HEK293 (cell line): Measurements from ENCODE around the gene PAX2.

Experiments used
- BCL11B ChIP-seq: fragments of 450-650 bp; formaldehyde crosslinking; IDR thresholded peaks from 2 replicates; pipeline ENCODE4 v1.5.1; 2016; ENCODE audit warnings: low read depth, missing biosample characterization, missing genetic modification characterization
- KLF10 ChIP-seq: fragments of 450-650 bp; IDR thresholded peaks from 2 replicates; pipeline ENCODE4 v1.5.1; 2018; ENCODE audit warnings: missing biosample characterization, mild to moderate bottlenecking, missing genetic modification characterization
- PRDM1 ChIP-seq: fragments of 450-650 bp; formaldehyde crosslinking; IDR thresholded peaks from 2 replicates; pipeline ENCODE4; 2016; ENCODE audit warnings: missing biosample characterization, missing genetic modification characterization
- SP7 ChIP-seq: fragments of 450-650 bp; formaldehyde crosslinking; IDR thresholded peaks from 2 replicates; pipeline ENCODE4 v1.5.1; 2016; ENCODE audit warnings: missing biosample characterization, missing genetic modification characterization
- ZEB2 ChIP-seq: fragments of 450-650 bp; formaldehyde crosslinking; IDR thresholded peaks from 2 replicates; pipeline ENCODE4 v1.5.1; 2016; ENCODE audit warnings: missing biosample characterization, missing genetic modification characterization
- ZFHX2 ChIP-seq: fragments of 450-650 bp; formaldehyde crosslinking; conservative IDR thresholded peaks from 2 replicates; pipeline ENCODE4 v1.5.1; 2016; ENCODE audit warnings: missing biosample characterization, missing genetic modification characterization
- ZFP37 ChIP-seq: fragments of 450-650 bp; formaldehyde crosslinking; IDR thresholded peaks from 2 replicates; pipeline ENCODE4 v1.5.1; 2016; ENCODE audit warnings: missing biosample characterization, missing genetic modification characterization
- ZFP69B ChIP-seq: fragments of 450-650 bp; formaldehyde crosslinking; IDR thresholded peaks from 2 replicates; pipeline ENCODE4 v1.5.1; 2016; ENCODE audit warnings: missing biosample characterization, missing genetic modification characterization
- ZNF112 ChIP-seq: fragments of 450-650 bp; formaldehyde crosslinking; IDR thresholded peaks from 2 replicates; pipeline ENCODE4 v1.5.0; 2017; ENCODE audit warnings: missing biosample characterization, missing genetic modification characterization
- ZNF121 ChIP-seq: fragments of 450-650 bp; formaldehyde crosslinking; IDR thresholded peaks from 2 replicates; pipeline ENCODE4 v1.5.1; 2016; ENCODE audit warnings: missing biosample characterization, missing genetic modification characterization
- ZNF146 ChIP-seq: fragments of 450-650 bp; formaldehyde crosslinking; IDR thresholded peaks from 2 replicates; pipeline ENCODE4 v1.5.1; 2016; ENCODE audit warnings: missing biosample characterization, missing genetic modification characterization
- ZNF184 ChIP-seq: fragments of 450-650 bp; IDR thresholded peaks from 2 replicates; pipeline ENCODE4 v1.5.1; 2018; ENCODE audit warnings: missing biosample characterization, mild to moderate bottlenecking, missing genetic modification characterization
- ZNF239 ChIP-seq: fragments of 450-650 bp; formaldehyde crosslinking; IDR thresholded peaks from 2 replicates; pipeline ENCODE4 v1.5.1; 2016; ENCODE audit warnings: missing biosample characterization, missing genetic modification characterization
- ZNF335 ChIP-seq: fragments of 450-650 bp; formaldehyde crosslinking; conservative IDR thresholded peaks from 2 replicates; pipeline ENCODE4 v1.5.1; 2016; ENCODE audit warnings: missing biosample characterization, missing genetic modification characterization
- ZNF366 ChIP-seq: fragments of 450-650 bp; formaldehyde crosslinking; conservative IDR thresholded peaks from 2 replicates; pipeline ENCODE4 v1.5.1; 2016; ENCODE audit warnings: missing biosample characterization, missing genetic modification characterization
- ZNF37A ChIP-seq: fragments of 450-650 bp; IDR thresholded peaks from 2 replicates; pipeline ENCODE4 v1.5.1; 2018; ENCODE audit warnings: missing biosample characterization, missing genetic modification characterization
- ZNF394 ChIP-seq: fragments of 450-650 bp; formaldehyde crosslinking; IDR thresholded peaks from 2 replicates; pipeline ENCODE4 v1.5.1; 2016; ENCODE audit warnings: missing biosample characterization, missing genetic modification characterization, mild to moderate bottlenecking, moderate library complexity, borderline replicate concordance
- ZNF610 ChIP-seq: fragments of 450-650 bp; formaldehyde crosslinking; IDR thresholded peaks from 2 replicates; pipeline ENCODE4 v1.5.1; 2016; ENCODE audit warnings: missing biosample characterization, missing genetic modification characterization, borderline replicate concordance
- ZNF626 ChIP-seq: fragments of 450-650 bp; sonication (Bioruptor Pico); formaldehyde crosslinking; IDR thresholded peaks from 2 replicates; pipeline ENCODE4 v1.5.1; 2018; ENCODE audit warnings: missing biosample characterization, missing genetic modification characterization, inconsistent platforms
- ZNF629 ChIP-seq: fragments of 450-650 bp; formaldehyde crosslinking; IDR thresholded peaks from 2 replicates; pipeline ENCODE4 v1.5.1; 2017; ENCODE audit warnings: missing biosample characterization, missing genetic modification characterization
- ZNF677 ChIP-seq: fragments of 450-650 bp; IDR thresholded peaks from 2 replicates; pipeline ENCODE4 v1.5.0; 2018; ENCODE audit warnings: missing biosample characterization, mild to moderate bottlenecking, missing genetic modification characterization, moderate library complexity
- ZNF830 ChIP-seq: fragments of 450-650 bp; IDR thresholded peaks from 2 replicates; pipeline ENCODE4 v1.5.0; 2018; ENCODE audit warnings: missing biosample characterization, missing genetic modification characterization, low read depth, mild to moderate bottlenecking, moderate library complexity
- TF ChIP-seq, protein P1 (sequence below): fragments of 450-650 bp; IDR thresholded peaks from 2 replicates; pipeline ENCODE4 v1.5.1; 2018; ENCODE audit warnings: missing biosample characterization, mild to moderate bottlenecking, missing genetic modification characterization
- TF ChIP-seq, protein P2 (sequence below): fragments of 450-650 bp; formaldehyde crosslinking; IDR thresholded peaks from 2 replicates; pipeline ENCODE4 v1.5.1; 2016; ENCODE audit warnings: missing biosample characterization, missing genetic modification characterization, borderline replicate concordance
- TF ChIP-seq, protein P3 (sequence below): fragments of 450-650 bp; formaldehyde crosslinking; IDR thresholded peaks from 2 replicates; pipeline ENCODE4 v1.5.1; 2016; ENCODE audit warnings: missing biosample characterization, missing genetic modification characterization
- TF ChIP-seq, protein P4 (sequence below): fragments of 450-650 bp; formaldehyde crosslinking; IDR thresholded peaks from 2 replicates; pipeline ENCODE4 v1.5.1; 2016; ENCODE audit warnings: missing biosample characterization, missing genetic modification characterization

Gene PAX2

DNA sequence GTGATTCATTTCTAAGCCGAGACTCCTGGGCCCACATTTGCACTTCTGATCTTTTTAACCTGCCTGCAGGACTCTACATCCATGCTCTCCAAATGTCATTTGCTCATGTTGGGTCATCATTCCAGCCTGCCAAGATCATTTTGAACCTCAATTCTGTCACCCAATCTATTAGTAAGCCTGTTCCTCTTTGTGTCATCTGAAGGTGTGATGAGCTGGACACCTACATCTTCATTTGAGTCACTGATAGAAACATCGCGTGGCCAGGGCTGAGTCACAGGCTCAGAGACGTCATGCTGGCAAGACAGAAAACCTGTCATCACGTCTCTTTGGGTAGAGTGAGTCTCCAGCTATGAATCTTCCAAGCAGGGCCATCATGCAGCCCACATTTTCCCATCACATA lies 102.1 kb downstream of the PAX2 start (continued):
- TF ChIP-seq ZNF830 (tag by site-specific recombination) (no peak), ZNF629 (tag by site-specific recombination) (peak; percentile 93), ZNF184 (tag by site-specific recombination) (0 out of 2 replicates have a peak, but pooled peaks have one; percentile 55), ZFP69B (tag by site-specific recombination) (peak; percentile 37; the same call in 1 of the 2 replicates), ZNF112 (tag by site-specific recombination) (no peak), ZNF239 (no peak), ZNF37A (tag by site-specific recombination) (no peak), ZNF677 (tag by site-specific recombination) (no peak), ZFHX2 (peak; percentile 37; the same call in 1 of the 2 replicates), ZEB2 (tag by site-specific recombination) (peak; percentile 35; the same call in 1 of the 2 replicates), ZNF146 (tag by site-specific recombination) (no peak), KLF10 (no peak), ZNF394 (tag by site-specific recombination) (no peak), ZNF335 (tag by site-specific recombination) (peak; percentile 50), ZNF121 (tag by site-specific recombination) (no peak), ZFP37 (0 out of 2 replicates have a peak, but pooled peaks have one; percentile 59), SP7 (tag by site-specific recombination) (peak; percentile 69), ZNF366 (peak; percentile 65), ZNF610 (tag by site-specific recombination) (no peak), BCL11B (tag by site-specific recombination) (no peak), ZNF626 (tag by site-specific recombination) (no peak), PRDM1 (tag by site-specific recombination) (no peak)
- TF ChIP-seq, protein P1, sequence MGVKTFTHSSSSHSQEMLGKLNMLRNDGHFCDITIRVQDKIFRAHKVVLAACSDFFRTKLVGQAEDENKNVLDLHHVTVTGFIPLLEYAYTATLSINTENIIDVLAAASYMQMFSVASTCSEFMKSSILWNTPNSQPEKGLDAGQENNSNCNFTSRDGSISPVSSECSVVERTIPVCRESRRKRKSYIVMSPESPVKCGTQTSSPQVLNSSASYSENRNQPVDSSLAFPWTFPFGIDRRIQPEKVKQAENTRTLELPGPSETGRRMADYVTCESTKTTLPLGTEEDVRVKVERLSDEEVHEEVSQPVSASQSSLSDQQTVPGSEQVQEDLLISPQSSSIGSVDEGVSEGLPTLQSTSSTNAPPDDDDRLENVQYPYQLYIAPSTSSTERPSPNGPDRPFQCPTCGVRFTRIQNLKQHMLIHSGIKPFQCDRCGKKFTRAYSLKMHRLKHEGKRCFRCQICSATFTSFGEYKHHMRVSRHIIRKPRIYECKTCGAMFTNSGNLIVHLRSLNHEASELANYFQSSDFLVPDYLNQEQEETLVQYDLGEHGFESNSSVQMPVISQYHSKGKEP (tag by site-specific recombination) = no peak
- TF ChIP-seq, protein P2, sequence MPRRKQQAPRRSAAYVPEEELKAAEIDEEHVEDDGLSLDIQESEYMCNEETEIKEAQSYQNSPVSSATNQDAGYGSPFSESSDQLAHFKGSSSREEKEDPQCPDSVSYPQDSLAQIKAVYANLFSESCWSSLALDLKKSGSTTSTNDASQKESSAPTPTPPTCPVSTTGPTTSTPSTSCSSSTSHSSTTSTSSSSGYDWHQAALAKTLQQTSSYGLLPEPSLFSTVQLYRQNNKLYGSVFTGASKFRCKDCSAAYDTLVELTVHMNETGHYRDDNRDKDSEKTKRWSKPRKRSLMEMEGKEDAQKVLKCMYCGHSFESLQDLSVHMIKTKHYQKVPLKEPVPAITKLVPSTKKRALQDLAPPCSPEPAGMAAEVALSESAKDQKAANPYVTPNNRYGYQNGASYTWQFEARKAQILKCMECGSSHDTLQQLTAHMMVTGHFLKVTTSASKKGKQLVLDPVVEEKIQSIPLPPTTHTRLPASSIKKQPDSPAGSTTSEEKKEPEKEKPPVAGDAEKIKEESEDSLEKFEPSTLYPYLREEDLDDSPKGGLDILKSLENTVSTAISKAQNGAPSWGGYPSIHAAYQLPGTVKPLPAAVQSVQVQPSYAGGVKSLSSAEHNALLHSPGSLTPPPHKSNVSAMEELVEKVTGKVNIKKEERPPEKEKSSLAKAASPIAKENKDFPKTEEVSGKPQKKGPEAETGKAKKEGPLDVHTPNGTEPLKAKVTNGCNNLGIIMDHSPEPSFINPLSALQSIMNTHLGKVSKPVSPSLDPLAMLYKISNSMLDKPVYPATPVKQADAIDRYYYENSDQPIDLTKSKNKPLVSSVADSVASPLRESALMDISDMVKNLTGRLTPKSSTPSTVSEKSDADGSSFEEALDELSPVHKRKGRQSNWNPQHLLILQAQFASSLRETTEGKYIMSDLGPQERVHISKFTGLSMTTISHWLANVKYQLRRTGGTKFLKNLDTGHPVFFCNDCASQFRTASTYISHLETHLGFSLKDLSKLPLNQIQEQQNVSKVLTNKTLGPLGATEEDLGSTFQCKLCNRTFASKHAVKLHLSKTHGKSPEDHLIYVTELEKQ (tag by site-specific recombination) = 0 out of 2 replicates have a peak, but pooled peaks have one; percentile 63
- TF ChIP-seq, protein P3, sequence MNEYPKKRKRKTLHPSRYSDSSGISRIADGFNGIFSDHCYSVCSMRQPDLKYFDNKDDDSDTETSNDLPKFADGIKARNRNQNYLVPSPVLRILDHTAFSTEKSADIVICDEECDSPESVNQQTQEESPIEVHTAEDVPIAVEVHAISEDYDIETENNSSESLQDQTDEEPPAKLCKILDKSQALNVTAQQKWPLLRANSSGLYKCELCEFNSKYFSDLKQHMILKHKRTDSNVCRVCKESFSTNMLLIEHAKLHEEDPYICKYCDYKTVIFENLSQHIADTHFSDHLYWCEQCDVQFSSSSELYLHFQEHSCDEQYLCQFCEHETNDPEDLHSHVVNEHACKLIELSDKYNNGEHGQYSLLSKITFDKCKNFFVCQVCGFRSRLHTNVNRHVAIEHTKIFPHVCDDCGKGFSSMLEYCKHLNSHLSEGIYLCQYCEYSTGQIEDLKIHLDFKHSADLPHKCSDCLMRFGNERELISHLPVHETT = 0 out of 2 replicates have a peak, but pooled peaks have one; percentile 50
- TF ChIP-seq, protein P4, sequence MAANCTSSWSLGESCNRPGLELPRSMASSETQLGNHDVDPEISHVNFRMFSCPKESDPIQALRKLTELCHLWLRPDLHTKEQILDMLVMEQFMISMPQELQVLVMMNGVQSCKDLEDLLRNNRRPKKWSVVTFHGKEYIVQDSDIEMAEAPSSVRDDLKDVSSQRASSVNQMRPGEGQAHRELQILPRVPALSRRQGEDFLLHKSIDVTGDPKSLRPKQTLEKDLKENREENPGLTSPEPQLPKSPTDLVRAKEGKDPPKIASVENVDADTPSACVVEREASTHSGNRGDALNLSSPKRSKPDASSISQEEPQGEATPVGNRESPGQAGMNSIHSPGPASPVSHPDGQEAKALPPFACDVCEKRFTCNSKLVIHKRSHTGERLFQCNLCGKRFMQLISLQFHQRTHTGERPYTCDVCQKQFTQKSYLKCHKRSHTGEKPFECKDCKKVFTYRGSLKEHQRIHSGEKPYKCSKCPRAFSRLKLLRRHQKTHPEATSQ (tag by site-specific recombination) = no peak
